ENCODE results near the gene CABP4. TPM values are rescaled to one million over a fixed set of nuclear protein-coding genes. Genes with fewer than 3 reads are reported as not detected.
"Not testable (repeated sequence)": the region's sequence is repeated elsewhere in the genome, so short reads cannot be mapped to it uniquely, and the experiment has no call there.

Gene CABP4
- total RNA-seq, 1 donor from 2014 or later = 3.6 TPM

DNA sequence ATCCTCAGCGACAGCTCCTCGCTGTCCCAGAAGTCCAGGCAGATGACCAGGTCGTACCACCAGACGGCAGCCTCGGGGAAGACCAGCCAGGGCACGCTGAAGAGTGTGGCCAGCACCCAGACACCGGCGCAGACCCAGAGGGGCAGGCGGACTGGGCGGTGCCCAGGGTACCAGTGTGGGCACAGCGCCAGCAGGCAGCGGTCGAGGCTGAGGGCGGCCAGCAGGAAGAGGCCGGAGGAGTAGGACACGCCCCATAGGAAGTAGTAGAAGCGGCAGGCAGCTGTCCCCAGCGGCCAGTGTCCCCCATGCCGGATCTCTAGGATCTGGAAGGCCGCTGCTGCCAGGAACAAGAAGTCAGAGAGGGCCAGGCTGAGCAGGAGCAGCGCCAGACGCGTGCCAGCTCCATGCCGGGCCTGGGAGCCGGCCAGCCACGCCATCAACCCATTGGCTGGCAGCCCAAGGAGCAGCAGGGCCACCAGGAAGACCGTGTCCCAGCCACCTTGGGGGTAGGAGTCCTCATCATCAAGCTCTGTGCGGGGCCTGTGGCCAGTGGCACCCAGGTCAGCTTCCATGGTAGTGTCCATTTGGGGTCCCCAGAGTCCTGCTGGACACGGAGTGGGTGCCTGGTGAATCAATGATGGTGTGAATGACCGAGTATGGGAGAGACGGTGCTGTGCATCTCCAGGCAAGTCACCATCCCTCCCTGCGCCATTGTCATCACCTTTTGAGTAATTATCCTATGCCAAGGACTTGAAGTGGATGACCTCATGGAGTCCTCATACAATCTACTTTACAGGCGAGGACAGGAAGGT, 2.8 kb upstream of the CABP4 start, which contains the start of gene GPR152:
Gene GPR152 (minus strand): TSS at position 589 of the 812 bp plus-strand sequence. CDS start 5 bp downstream, at position 584.
- intact Hi-C loops (cut with micrococcal nuclease) = no loop called here

- intact Hi-C loops (cut with micrococcal nuclease) = no loop called here
Observed at GRCh38 chr11:67453816-67454732, 1.1 kb upstream of the CABP4 start.

- intact Hi-C loops (cut with micrococcal nuclease) = no loop called here
Observed at GRCh38 chr11:67456068-67456705, 1.0 kb downstream of the CABP4 start.

DNA sequence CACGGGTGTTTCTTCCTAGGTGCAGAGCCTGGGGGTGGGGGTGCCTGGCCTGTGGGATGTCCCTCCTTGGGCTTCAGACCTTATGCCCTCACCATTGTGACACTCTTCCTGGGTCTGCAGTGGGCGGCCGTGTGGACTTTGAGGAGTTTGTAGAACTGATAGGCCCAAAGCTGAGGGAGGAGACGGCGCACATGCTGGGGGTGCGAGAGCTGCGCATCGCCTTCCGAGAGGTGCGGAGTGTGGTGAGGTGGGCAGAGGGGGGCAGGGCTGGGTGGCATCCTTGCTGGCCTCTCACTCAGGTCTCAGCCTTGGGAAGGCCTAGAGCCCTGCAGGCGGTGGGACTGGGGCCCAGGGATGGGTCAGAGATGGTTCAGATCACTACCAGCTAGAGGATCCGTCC, 2.3 kb downstream of the CABP4 start:
- intact Hi-C loops (cut with micrococcal nuclease) = no loop called here

GRCh38 chr11:67458266-67458665, 3.1 kb downstream of the CABP4 start:
- intact Hi-C loops (cut with micrococcal nuclease) = no loop called here

DNA sequence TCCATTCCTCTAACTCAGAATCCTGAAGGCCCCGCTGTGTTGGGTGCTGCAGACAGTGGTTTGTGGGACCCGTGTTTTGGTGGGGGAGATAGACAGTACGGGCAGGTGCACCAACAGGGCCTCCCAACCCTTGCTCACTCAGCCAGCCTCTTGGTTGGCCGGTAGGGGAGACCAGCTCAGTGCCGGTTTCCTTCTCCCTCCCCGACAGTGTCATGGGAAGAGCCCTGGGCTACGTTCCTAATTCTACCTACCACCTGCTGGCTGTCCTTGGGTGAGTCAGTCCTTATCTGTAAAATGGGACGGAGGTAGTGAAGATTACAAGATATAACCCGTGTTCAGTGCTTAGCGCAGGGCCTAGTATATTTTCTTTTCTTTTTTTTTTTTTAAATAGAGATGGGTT, 8.0 kb downstream of the CABP4 start:
- intact Hi-C loops (cut with micrococcal nuclease) = no loop called here

DNA sequence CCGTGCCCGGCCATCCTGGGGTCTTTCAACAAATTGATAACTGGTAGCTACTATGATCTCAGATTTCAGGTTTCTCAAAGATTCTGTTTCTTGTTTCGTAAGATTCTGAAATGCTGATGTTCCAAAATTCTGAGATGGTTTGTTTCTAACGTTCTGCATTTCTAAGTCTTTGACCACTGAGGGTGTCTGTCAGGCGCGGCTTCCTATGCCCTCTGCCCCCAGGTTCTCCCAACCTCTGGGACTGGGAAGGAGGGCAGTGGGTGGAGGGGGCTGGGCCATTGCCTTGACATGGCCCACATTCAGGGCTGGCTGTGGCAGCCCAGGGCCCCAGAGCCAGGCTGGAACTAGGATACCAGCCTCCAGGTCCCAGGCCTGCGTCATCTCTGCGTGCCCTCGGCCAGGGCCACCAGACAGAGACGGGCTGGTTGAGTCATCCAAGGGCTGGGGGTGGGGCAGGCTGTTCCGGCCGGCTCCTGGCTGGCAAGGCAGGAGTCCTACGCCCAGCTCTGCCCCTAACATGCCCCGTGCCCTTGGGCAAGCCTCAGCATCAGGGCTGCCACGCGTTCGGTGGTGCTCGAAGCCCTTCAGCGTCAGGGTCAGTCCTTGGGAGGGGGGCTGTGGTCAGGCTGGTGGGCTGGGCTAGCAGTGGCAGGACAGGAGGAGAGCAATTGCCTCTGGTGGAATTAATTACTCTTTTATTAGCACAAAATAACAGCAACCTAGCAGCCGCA, 8.7 kb downstream of the CABP4 start:
- intact Hi-C loops (cut with micrococcal nuclease) = loop anchor here (1.0 kb wide), 10 partner anchors 18 to 225 kb away; partner anchors contain the start of genes AIP, NDUFV1, POLD4 and PTPRCAP

DNA sequence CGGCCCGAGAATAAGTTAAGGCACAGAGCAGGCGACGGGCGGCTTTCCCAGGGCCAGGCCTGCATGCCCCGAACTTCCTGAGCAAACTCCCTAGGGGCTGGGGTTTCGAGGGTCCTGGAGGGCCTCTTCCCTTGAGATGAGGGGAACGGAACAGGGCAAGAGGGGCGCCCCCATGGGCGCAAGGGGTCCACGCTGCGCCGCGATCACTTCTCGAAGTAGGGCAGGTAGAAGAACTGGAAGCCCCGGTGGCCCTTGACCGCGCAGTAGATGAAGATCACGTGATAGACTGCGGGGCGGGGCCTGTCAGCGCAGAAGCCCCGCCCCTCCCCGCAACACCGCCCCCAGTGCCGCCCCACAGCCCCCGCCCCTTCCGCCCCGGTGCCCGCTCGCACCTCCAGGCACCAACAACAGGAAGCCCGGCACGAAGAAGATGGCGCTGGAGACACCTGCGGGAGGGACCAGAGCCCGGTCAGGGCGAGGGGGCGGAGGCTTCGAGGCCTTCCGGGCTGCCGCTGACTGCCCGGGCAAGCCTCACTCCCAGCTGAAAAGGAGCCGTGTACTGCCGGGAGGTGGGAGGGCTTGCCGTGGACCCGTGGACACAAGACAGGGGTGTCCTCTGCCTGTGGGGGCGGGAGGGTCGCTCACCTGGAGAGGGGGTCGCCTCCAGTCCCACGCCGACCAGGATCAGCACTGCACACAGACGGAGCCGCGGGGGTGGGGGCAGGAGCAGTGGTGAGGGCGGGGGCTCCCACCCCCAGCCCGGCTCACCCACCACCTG, 9.4 kb downstream of the CABP4 start:
- intact Hi-C loops (cut with micrococcal nuclease) = loop anchor here (1.0 kb wide), 10 partner anchors 18 to 225 kb away; partner anchors contain the start of genes AIP, NDUFV1, POLD4 and PTPRCAP

GRCh38 chr11:67465189-67465510, 10.0 kb downstream of the CABP4 start:
- intact Hi-C loops (cut with micrococcal nuclease) = no loop called here

GRCh38 chr11:67465530-67465929, 10.4 kb downstream of the CABP4 start:
- intact Hi-C loops (cut with micrococcal nuclease) = not testable (repeated sequence)

GRCh38 chr11:67466367-67466766, 11.2 kb downstream of the CABP4 start:
- intact Hi-C loops (cut with micrococcal nuclease) = no loop called here

GRCh38 chr11:67466962-67467771, 12.0 kb downstream of the CABP4 start:
- intact Hi-C loops (cut with micrococcal nuclease) = no loop called here

- intact Hi-C loops (cut with micrococcal nuclease) = no loop called here
Observed at GRCh38 chr11:67468056-67468455, 12.9 kb downstream of the CABP4 start.

- intact Hi-C loops (cut with micrococcal nuclease) = no loop called here
Observed at GRCh38 chr11:67468456-67468758, 13.3 kb downstream of the CABP4 start.

- intact Hi-C loops (cut with micrococcal nuclease) = loop anchor here (1.0 kb wide), 8 partner anchors 13 to 137 kb away; partner anchors contain the start of genes NDUFV1, POLD4, PPP1CA and RPS6KB2
Observed at GRCh38 chr11:67468759-67469507, 13.8 kb downstream of the CABP4 start, which contains the start of gene TMEM134. Gene TMEM134 (minus strand): TSS chr11:67469251. CDS start chr11:67469192, 59 bp downstream.

GRCh38 chr11:67469508-67469811, 14.3 kb downstream of the CABP4 start:
- intact Hi-C loops (cut with micrococcal nuclease) = loop anchor here (1.0 kb wide), 8 partner anchors 13 to 137 kb away; partner anchors contain the start of genes NDUFV1, POLD4, PPP1CA and RPS6KB2

DNA sequence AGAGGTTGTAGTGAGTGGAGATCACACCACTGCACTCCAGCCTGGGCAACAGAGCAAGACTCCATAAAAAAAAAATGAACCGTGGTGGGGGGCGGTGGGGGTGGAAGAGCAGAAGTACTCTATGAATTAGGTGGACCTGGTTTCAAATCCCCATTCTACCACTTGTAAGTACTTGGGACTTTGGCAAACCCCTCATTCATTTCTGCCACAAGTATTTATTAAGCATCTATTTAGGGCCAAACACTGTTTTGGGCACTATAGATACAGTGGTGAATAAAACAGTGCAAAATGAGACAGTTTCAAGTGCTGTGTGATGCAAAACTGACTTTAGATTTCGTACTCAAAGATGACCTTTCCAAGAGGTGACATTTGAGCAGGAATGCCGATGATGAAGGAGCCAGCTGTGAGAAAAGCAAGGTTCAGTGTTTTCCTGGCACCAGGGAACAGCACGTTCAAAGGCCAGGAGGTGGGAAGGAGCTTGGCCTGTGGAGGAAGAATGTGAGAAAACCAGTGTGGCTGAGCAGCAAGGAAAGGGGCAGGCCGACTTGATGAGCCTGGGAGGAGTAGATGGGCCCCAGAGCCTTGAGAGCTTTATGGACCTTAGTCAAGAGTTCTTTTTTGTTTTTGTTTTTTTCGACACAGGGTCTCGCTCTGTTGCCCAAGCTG, 15.3 kb downstream of the CABP4 start:
- intact Hi-C loops (cut with micrococcal nuclease) = no loop called here

DNA sequence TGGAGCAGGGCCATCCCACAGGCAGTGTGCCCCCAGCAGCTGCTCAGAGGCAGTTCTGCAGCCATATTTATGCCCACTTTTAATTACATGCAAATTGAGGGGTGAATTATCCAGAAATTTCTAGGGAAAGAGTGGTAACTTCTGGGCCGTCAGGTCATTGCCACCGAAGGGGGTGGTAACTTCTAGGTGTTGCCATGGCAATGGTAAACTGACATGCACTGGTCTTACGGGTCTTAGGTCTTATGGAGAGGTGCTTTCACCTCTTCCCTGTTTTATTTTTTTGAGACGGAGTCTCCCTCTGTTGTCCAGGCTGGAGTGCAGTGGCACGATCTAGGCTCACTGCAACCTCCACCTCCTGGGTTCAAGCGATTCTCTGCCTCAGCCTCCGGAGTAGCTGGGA, 17.7 kb downstream of the CABP4 start:
- intact Hi-C loops (cut with micrococcal nuclease) = no loop called here
